SK-N-SH treated with all-trans-retinoic acid at 6 μM for 48 hours (cell line): ENCODE data around the gene PLCB2.

Experiments used
- ATAC-seq: fragments of 200-7000 bp; cut with Tn5 transposase; 3 replicates; pipeline ENCODE4 v1.9.1; 2020; ENCODE audit warnings: mild to moderate bottlenecking, moderate library complexity
- ARNTL ChIP-seq: fragments of 450-650 bp; formaldehyde crosslinking; IDR thresholded peaks from 2 replicates; pipeline ENCODE4 v1.5.0; 2020; ENCODE audit warnings: low read depth, mild to moderate bottlenecking, moderate library complexity, borderline replicate concordance
- BACH2 ChIP-seq: fragments of 250-450 bp; sonication (Bioruptor Pico); IDR thresholded peaks from 2 replicates; pipeline ENCODE4 v1.9.0; 2021; ENCODE audit warnings: mild to moderate bottlenecking, borderline replicate concordance
- CREB5 ChIP-seq: fragments of 250-450 bp; sonication (Bioruptor Pico); IDR thresholded peaks from 2 replicates; pipeline ENCODE4 v1.5.1; 2020; ENCODE audit warnings: low read depth, mild to moderate bottlenecking, moderate library complexity
- CSRNP3 ChIP-seq: fragments of 250-450 bp; sonication (Bioruptor Pico); IDR thresholded peaks from 2 replicates; pipeline ENCODE4 v1.5.1; 2021; ENCODE audit warnings: mild to moderate bottlenecking, moderate library complexity
- GLIS3 ChIP-seq: fragments of 250-450 bp; sonication (Bioruptor Pico); IDR thresholded peaks from 2 replicates; pipeline ENCODE4 v1.5.0; 2020; ENCODE audit warnings: mild to moderate bottlenecking, moderate library complexity
- ISL1 ChIP-seq: fragments of 250-450 bp; sonication (Bioruptor Pico); IDR thresholded peaks from 2 replicates; pipeline ENCODE4 v2.1.2; 2022; ENCODE audit warnings: mild to moderate bottlenecking, moderate library complexity
- OSR1 ChIP-seq: fragments of 250-450 bp; sonication (Bioruptor Pico); IDR thresholded peaks from 2 replicates; pipeline ENCODE4 v1.8.0; 2022; ENCODE audit warnings: moderate library complexity, mild to moderate bottlenecking, inconsistent platforms
- PPARA ChIP-seq: fragments of 250-450 bp; sonication (Bioruptor Pico); IDR thresholded peaks from 2 replicates; pipeline ENCODE4 v1.5.0; 2020; ENCODE audit warnings: mild to moderate bottlenecking, borderline replicate concordance
- SNAI2 ChIP-seq: fragments of 250-450 bp; sonication (Bioruptor Pico); IDR thresholded peaks from 2 replicates; pipeline ENCODE4 v1.5.0; 2020; ENCODE audit warnings: mild to moderate bottlenecking, moderate library complexity
- TCF4 ChIP-seq: fragments of 250-450 bp; sonication (Bioruptor Pico); IDR thresholded peaks from 2 replicates; pipeline ENCODE4 v1.8.0; 2021; ENCODE audit warnings: mild to moderate bottlenecking, moderate library complexity, borderline replicate concordance
- TOX ChIP-seq: fragments of 250-450 bp; sonication (Bioruptor Pico); IDR thresholded peaks from 2 replicates; pipeline ENCODE4 v1.8.0; 2021; ENCODE audit warnings: mild to moderate bottlenecking, moderate library complexity, borderline replicate concordance
- ZC3H10 ChIP-seq: fragments of 250-450 bp; sonication (Bioruptor Pico); IDR thresholded peaks from 2 replicates; pipeline ENCODE4 v1.5.1; 2021; ENCODE audit warnings: mild to moderate bottlenecking, moderate library complexity
- ZFP3 ChIP-seq: fragments of 250-450 bp; sonication (Bioruptor Pico); IDR thresholded peaks from 2 replicates; pipeline ENCODE4 v1.5.0; 2020; ENCODE audit warnings: mild to moderate bottlenecking, moderate library complexity
- ZFP30 ChIP-seq: fragments of 450-650 bp; formaldehyde crosslinking; IDR thresholded peaks from 2 replicates; pipeline ENCODE4 v1.5.0; 2022; ENCODE audit warnings: mild to moderate bottlenecking, moderate library complexity
- ZNF70 ChIP-seq: fragments of 450-650 bp; formaldehyde crosslinking; IDR thresholded peaks from 2 replicates; pipeline ENCODE4 v1.5.0; 2020; ENCODE audit warnings: mild to moderate bottlenecking, moderate library complexity
- TF ChIP-seq, protein P1 (sequence below): fragments of 250-450 bp; sonication (Bioruptor Pico); IDR thresholded peaks from 2 replicates; pipeline ENCODE4 v1.5.0; 2020; ENCODE audit warnings: mild to moderate bottlenecking, moderate library complexity
- TF ChIP-seq, protein P2 (sequence below): fragments of 250-450 bp; sonication (Bioruptor Pico); IDR thresholded peaks from 2 replicates; pipeline ENCODE4 v1.8.0; 2020; ENCODE audit warnings: mild to moderate bottlenecking, moderate library complexity, borderline replicate concordance
- TF ChIP-seq, protein P3 (sequence below): fragments of 250-450 bp; sonication (Bioruptor Pico); IDR thresholded peaks from 2 replicates; pipeline ENCODE4 v1.8.0; 2021; ENCODE audit warnings: low read depth, mild to moderate bottlenecking, moderate library complexity, borderline replicate concordance

The PLCB2 gene

GRCh38 chr15:40325188-40325587, 17.5 kb upstream of the PLCB2 start:
- no peak for TF ChIP-seq SNAI2 (CRISPR knock-in tag)
- TF ChIP-seq TOX (CRISPR knock-in tag), result no peak
- TF ChIP-seq ZNF70 (CRISPR knock-in tag), result no peak
- TF ChIP-seq, protein P1, sequence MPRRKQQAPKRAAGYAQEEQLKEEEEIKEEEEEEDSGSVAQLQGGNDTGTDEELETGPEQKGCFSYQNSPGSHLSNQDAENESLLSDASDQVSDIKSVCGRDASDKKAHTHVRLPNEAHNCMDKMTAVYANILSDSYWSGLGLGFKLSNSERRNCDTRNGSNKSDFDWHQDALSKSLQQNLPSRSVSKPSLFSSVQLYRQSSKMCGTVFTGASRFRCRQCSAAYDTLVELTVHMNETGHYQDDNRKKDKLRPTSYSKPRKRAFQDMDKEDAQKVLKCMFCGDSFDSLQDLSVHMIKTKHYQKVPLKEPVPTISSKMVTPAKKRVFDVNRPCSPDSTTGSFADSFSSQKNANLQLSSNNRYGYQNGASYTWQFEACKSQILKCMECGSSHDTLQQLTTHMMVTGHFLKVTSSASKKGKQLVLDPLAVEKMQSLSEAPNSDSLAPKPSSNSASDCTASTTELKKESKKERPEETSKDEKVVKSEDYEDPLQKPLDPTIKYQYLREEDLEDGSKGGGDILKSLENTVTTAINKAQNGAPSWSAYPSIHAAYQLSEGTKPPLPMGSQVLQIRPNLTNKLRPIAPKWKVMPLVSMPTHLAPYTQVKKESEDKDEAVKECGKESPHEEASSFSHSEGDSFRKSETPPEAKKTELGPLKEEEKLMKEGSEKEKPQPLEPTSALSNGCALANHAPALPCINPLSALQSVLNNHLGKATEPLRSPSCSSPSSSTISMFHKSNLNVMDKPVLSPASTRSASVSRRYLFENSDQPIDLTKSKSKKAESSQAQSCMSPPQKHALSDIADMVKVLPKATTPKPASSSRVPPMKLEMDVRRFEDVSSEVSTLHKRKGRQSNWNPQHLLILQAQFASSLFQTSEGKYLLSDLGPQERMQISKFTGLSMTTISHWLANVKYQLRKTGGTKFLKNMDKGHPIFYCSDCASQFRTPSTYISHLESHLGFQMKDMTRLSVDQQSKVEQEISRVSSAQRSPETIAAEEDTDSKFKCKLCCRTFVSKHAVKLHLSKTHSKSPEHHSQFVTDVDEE (CRISPR knock-in tag), result no peak
- no peak for TF ChIP-seq ZFP3
- TF ChIP-seq, protein P2, sequence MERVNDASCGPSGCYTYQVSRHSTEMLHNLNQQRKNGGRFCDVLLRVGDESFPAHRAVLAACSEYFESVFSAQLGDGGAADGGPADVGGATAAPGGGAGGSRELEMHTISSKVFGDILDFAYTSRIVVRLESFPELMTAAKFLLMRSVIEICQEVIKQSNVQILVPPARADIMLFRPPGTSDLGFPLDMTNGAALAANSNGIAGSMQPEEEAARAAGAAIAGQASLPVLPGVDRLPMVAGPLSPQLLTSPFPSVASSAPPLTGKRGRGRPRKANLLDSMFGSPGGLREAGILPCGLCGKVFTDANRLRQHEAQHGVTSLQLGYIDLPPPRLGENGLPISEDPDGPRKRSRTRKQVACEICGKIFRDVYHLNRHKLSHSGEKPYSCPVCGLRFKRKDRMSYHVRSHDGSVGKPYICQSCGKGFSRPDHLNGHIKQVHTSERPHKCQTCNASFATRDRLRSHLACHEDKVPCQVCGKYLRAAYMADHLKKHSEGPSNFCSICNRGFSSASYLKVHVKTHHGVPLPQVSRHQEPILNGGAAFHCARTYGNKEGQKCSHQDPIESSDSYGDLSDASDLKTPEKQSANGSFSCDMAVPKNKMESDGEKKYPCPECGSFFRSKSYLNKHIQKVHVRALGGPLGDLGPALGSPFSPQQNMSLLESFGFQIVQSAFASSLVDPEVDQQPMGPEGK (CRISPR knock-in tag), result no peak
- no peak for TF ChIP-seq BACH2
- no peak for TF ChIP-seq ZC3H10 (CRISPR knock-in tag)
- no peak for TF ChIP-seq TCF4 (CRISPR knock-in tag)
- ATAC-seq, result no peak

DNA sequence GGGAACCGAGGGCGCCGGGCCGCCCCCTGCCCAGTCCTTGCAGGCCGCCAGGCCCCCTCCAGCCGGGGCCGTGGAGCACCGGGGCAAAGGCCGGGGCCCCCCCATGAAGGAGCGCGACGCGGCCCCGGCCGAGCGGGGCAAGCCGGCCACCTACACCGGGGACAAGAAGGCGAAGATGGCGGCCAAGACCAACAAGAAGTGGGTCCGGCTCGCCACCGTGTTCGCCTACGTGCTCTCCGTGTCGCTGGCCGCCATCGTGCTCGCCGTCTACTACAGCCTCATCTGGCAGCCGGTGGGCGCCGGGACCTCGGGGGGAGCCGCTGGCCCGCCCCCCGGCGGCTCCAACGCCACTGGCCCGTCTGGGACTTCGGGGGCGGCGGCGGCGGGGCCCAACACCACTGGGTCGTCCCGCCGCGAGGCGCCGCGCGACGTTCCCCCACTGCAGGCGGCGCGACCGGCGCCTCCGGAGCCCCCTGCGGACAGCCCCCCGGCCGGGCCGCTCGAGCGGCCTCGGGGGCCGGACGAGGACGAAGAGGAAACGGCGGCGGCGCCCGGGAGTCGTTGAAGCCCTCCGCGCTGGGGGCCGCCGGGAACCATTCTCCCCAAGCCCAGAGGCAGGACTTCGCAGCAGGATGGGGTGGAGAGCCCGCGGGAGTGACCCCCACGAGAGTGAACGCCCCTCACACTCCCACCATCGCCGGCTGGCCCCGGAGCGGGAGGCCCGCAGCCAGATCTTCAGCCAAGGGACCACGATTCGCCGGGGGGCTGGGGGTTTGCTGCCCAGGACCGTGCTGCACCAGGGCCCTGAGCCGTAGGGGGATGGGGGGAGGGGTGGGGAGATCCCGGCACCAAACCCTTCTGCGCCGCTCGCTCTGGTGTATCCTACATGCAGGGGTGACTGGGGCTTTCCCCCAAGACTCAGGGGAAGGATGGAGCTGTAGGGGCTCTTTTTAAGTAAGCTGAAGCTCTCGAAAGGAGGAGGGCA, 16.5 kb upstream of the PLCB2 start:
- TF ChIP-seq, protein P1 (CRISPR knock-in tag), result no peak
- TF ChIP-seq CSRNP3 (CRISPR knock-in tag) (no peak), ZFP30 (CRISPR knock-in tag) (no peak), OSR1 (CRISPR knock-in tag) (no peak), GLIS3 (CRISPR knock-in tag) (no peak), PPARA (CRISPR knock-in tag) (no peak), BACH2 (no peak), ZFP3 (no peak), ZNF70 (CRISPR knock-in tag) (no peak)
- TF ChIP-seq, protein P3, sequence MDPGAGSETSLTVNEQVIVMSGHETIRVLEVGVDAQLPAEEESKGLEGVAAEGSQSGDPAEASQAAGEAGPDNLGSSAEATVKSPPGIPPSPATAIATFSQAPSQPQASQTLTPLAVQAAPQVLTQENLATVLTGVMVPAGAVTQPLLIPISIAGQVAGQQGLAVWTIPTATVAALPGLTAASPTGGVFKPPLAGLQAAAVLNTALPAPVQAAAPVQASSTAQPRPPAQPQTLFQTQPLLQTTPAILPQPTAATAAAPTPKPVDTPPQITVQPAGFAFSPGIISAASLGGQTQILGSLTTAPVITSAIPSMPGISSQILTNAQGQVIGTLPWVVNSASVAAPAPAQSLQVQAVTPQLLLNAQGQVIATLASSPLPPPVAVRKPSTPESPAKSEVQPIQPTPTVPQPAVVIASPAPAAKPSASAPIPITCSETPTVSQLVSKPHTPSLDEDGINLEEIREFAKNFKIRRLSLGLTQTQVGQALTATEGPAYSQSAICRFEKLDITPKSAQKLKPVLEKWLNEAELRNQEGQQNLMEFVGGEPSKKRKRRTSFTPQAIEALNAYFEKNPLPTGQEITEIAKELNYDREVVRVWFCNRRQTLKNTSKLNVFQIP (CRISPR knock-in tag), result no peak
- ATAC-seq, result no peak

- no peak for TF ChIP-seq ARNTL (CRISPR knock-in tag)
- TF ChIP-seq, protein P3 (CRISPR knock-in tag), result no peak
- TF ChIP-seq OSR1 (CRISPR knock-in tag), result no peak
- TF ChIP-seq CREB5 (CRISPR knock-in tag), result no peak
- TF ChIP-seq ISL1 (CRISPR knock-in tag), result no peak
- no peak for TF ChIP-seq ZFP30 (CRISPR knock-in tag)
- peak; percentile 90 for ATAC-seq
These were observed 15.7 kb upstream of the PLCB2 start, which contains the start of gene INAFM2 for GRCh38 chr15:40323239-40323952. Gene INAFM2 (plus strand): TSS chr15:40323692. CDS start chr15:40324056, 364 bp downstream.
